Measurements from ENCODE around the gene SPATA19.

Gene SPATA19

DNA sequence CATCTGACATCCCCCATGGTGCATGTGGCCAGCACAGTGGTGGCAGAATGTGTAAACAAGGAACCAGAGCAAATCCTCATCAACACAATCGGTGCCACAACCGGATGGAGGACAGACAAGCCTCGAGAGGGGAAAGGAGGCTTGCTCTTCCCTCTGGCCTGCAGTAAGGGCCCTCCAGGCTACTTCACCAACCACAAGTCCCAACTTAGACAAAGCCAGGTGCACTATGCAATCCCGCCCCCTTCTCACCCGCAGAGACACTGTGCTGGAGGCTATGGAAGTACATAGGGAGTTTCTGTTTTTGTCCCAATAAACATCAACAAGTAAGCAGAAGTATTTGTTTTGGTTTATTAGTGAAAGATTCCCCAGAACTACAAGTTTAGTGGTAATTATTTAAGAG is 54.3 kb downstream of the SPATA19 start:
- DNase-seq, result no peak
- no peaks in the 10 kb centered on the region for H3K36me3 ChIP-seq

More for the DNA sequence above, 54.3 kb downstream of the SPATA19 start:
- H3K27me3 ChIP-seq, result peaks cover 0 to 20% of the 10 kb centered on the region in 2 donors
- no peak overlapping the region for H3K27ac ChIP-seq
- H3K9me3 ChIP-seq, result peaks cover 0 to 18% (median 14%) of the 10 kb centered on the region in 3 donors
- intact Hi-C loops (cut with DNase I; ENCODE audit: low total_unique reads), result no loop called here
- no peaks in the 10 kb centered on the region for H3K4me1 ChIP-seq
- H3K4me3 ChIP-seq, result no peak overlapping the region
- TF ChIP-seq CTCF (IDR thresholded peaks at IDR 0.05), result no peak

Data from tibial artery (tissue), 4 donors.